ENCODE measurements around the gene PHC2.

DNA sequence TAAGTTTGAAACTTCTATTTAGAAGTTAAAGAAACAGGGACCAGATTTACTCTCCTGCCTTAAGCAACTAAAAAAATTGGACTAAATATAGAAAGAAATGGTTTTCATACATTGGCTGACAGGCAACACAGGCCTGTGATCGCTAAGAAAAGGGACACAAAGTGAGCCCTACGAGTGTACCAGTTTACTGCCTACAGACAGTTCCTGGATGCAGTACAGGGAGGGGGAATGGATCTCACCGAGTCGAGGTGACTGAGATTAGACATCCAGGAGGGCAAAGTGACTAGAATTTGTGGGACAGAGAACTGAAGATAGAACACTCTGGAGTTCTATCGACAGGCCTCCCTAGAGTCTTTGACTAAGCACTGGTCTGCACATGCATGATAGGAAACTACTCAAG, 16.0 kb downstream of the PHC2 start:
- TF ChIP-seq, protein P1, sequence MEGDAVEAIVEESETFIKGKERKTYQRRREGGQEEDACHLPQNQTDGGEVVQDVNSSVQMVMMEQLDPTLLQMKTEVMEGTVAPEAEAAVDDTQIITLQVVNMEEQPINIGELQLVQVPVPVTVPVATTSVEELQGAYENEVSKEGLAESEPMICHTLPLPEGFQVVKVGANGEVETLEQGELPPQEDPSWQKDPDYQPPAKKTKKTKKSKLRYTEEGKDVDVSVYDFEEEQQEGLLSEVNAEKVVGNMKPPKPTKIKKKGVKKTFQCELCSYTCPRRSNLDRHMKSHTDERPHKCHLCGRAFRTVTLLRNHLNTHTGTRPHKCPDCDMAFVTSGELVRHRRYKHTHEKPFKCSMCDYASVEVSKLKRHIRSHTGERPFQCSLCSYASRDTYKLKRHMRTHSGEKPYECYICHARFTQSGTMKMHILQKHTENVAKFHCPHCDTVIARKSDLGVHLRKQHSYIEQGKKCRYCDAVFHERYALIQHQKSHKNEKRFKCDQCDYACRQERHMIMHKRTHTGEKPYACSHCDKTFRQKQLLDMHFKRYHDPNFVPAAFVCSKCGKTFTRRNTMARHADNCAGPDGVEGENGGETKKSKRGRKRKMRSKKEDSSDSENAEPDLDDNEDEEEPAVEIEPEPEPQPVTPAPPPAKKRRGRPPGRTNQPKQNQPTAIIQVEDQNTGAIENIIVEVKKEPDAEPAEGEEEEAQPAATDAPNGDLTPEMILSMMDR (optimal IDR thresholded peaks at IDR 0.05 in 1 of 3, IDR thresholded peaks at IDR 0.05 in 1 of 3, conservative IDR thresholded peaks at IDR 0.05 in 1 of 3; ENCODE audit: extremely low read depth in 1 of 3, insufficient read depth in 2 of 3, low read length in 3 of 3), result no peak
- no peak for TF ChIP-seq EZH2 (IDR thresholded peaks at IDR 0.05; ENCODE audit: low read length)
